D721Med (cell line): ENCODE results near the gene GRIPAP1.

ENCODE experiments used
- DNase-seq: peaks from one replicate; pipeline ENCODE4 v3.0.0; 2011; ENCODE audit warnings: low spot score; ENCODE audit not compliant: insufficient read length
- FAIRE-seq: peaks from 2 replicates; lab custom pipeline; 2011; peaks lifted over from hg19 to GRCh38; lab: Jason Lieb, UNC
- CTCF ChIP-seq: IDR thresholded peaks from 2 replicates; pipeline ENCODE4 v1.5.1; 2012; ENCODE audit warnings: mild to moderate bottlenecking, control low read depth; ENCODE audit not compliant: insufficient read depth; ENCODE audit errors: missing control alignments

Gene GRIPAP1

GRCh38 chrX:49040376-49040955 is 38.4 kb upstream of the GRIPAP1 start:
- FAIRE-seq (no peak), DNase-seq (no peak)
- no peak for TF ChIP-seq CTCF

DNA sequence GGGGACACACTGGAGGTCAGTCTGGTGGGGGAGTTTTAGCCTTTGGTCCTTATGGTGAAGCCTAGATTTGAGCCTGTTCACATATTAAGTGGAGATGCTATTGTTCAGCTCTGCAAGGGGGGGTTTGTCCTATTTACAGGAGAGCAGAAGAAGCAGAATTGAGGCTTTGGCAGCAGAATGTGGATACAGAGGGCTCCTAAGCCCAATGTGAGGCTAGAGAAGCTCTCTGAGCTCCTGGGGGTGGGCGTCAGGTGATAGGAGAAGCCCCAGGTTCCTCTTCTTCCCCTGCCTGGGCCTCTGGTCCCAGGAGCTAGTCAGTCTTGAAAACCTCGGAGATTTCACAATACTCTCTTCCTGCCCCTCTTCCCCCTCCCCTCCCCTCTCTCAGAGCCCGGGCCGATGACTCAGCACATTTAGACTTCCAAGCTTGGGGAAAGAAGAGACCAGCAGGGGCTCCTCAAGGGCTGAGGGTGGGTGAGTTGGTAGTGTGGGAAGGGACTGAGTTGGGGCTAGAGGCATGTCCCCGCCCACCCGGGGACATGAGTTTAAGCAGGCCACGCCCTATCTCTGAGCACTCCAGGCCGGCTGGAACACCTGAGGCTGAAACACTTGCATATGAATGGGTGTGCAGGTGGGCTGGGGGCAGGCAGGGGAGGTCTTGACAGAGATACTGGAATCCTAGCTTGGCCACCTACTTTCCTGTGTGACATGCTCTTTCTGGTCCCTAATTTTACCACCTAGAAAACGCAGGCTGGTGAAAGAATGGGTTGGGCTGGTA is 37.7 kb upstream of the GRIPAP1 start:
- TF ChIP-seq CTCF = no peak
- DNase-seq (no peak), FAIRE-seq (no peak)

DNA sequence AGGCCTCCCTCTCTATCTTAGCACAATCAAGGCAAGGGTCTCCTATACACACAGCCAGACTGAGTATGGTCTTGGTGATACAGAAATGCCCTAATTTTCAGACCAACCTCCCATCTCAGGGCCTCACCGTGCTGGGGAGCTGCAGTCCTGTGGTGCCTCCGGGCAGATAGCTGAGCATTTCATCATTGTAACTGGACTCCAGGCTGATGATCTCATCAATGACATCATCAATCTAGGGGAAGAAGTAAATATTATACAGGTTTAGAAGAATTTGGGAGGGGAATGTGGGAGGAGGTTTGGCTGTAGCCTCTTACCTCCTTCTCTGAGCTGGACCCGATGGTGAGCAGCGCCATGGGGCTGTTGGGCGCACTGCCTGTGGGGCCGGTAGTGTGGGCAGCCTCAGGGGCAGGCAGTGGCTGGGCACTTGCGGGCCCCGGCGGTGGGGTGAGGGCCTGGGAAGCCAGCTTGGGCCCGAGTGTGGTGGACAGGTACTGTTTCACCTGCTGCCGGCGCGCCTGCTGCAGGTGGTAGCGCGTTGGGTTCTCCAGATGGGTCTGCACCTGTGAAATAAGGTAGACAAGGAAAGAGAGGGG is 35.9 kb upstream of the GRIPAP1 start:
- FAIRE-seq (no peak), DNase-seq (no peak)
- no peak for TF ChIP-seq CTCF

- no peak for TF ChIP-seq CTCF
- DNase-seq (no peak), FAIRE-seq (no peak)
Observed at GRCh38 chrX:49030283-49030682, 28.2 kb upstream of the GRIPAP1 start.

- no peak for TF ChIP-seq CTCF
- no peak for FAIRE-seq
- DNase-seq = no peak
Observed at GRCh38 chrX:49029876-49030275, 27.8 kb upstream of the GRIPAP1 start.

- no peak for TF ChIP-seq CTCF
- FAIRE-seq = no peak
- no peak for DNase-seq
Observed at GRCh38 chrX:49019599-49020249, 17.7 kb upstream of the GRIPAP1 start.
